Endothelial cell of umbilical vein (primary cell): ENCODE results near the gene PHKA2. TPM values are rescaled to one million over a fixed set of nuclear protein-coding genes. Genes with fewer than 3 reads are reported as not detected.

ENCODE experiments used
- BruUV-seq: library from RNA; stranded (reverse); fragments of 400-500 nt; replicated peaks from 2 replicates; lab custom pipeline; 2021; lab: Mats Ljungman, UMichigan
- CTCF ChIA-PET: fragments of 300-600, 350-600 bp; sonication (Branson Sonifier 250); formaldehyde crosslinking; loops from one replicate; lab custom pipeline; 2021; ENCODE audit warnings: antibody characterized with exemption, inconsistent platforms; lab: Charles Lee
- POLR2A ChIA-PET: fragments of 300-600, 350-600 bp; sonication (Branson Sonifier 250); formaldehyde crosslinking; loops from one replicate; lab custom pipeline; 2021; ENCODE audit warnings: antibody characterized with exemption, inconsistent platforms; lab: Charles Lee
- DNase-seq: peaks from one replicate; pipeline ENCODE4 v3.0.0-alpha.2; 2011; ENCODE audit warnings: low read depth, low spot score
- FAIRE-seq: peaks from 2 replicates; lab custom pipeline; 2011; peaks lifted over from hg19 to GRCh38; lab: Jason Lieb, UNC
- H2AFZ ChIP-seq: 2 replicates; pipeline ENCODE4 v1.6.0; 2012; ENCODE audit warnings: low read depth, low read length, control low read depth, inconsistent platforms
- H3K27ac ChIP-seq: 2 replicates; pipeline ENCODE4 v1.5.1; 2011; ENCODE audit warnings: low read depth, mild to moderate bottlenecking, control low read depth, low read length, moderate library complexity; ENCODE audit not compliant: insufficient read depth
- H3K27me3 ChIP-seq, 2 experiments: 2 replicates each; pipeline versions ENCODE4 v1.6.0 to v1.6.1; 2011; ENCODE audit warnings: low read length in 2 of 2, mixed read lengths in 1 of 2; ENCODE audit not compliant: control insufficient read depth in 2 of 2, insufficient read depth in 2 of 2
- H3K36me3 ChIP-seq, 2 experiments: 2 replicates in 1 of 2; 3 replicates in 1 of 2; pipeline ENCODE4 v1.5.1; 2011; ENCODE audit warnings: low read length in 2 of 2, mild to moderate bottlenecking in 1 of 2, moderate library complexity in 1 of 2; ENCODE audit not compliant: control insufficient read depth in 2 of 2, insufficient read depth in 2 of 2; ENCODE audit errors: extremely low read depth in 1 of 2
- H3K4me1 ChIP-seq: 3 replicates; pipeline ENCODE4 v1.5.1; 2011; ENCODE audit warnings: mild to moderate bottlenecking, low read length; ENCODE audit not compliant: control insufficient read depth, insufficient read depth; ENCODE audit errors: extremely low read depth
- H3K4me2 ChIP-seq: 2 replicates; pipeline ENCODE4 v1.6.1; 2011; ENCODE audit warnings: low read length, control low read depth, mixed read lengths; ENCODE audit not compliant: insufficient read depth
- H3K4me3 ChIP-seq, 3 experiments: fragments of 200-600 bp in 1 of 3; sonication (generic), shearing (Covaris generic) in 1 of 3; replicated peaks in 1 of 3; 2 replicates each; pipeline ENCODE4 v1.5.1; 2011 to 2016; ENCODE audit warnings: control low read depth in 3 of 3, low read length in 3 of 3, mild to moderate bottlenecking in 2 of 3, inconsistent platforms in 1 of 3, low read depth in 1 of 3, moderate library complexity in 1 of 3; ENCODE audit not compliant: insufficient read depth in 1 of 3
- H3K79me2 ChIP-seq: 2 replicates; pipeline ENCODE4 v1.6.0; 2012; ENCODE audit warnings: low read length, inconsistent platforms; ENCODE audit not compliant: control insufficient read depth, insufficient read depth
- H3K9ac ChIP-seq: replicated peaks from 2 replicates; pipeline ENCODE3; 2011; ENCODE audit warnings: low read length, control low read depth; ENCODE audit not compliant: insufficient read depth; ENCODE audit errors: extremely low read depth
- H3K9me1 ChIP-seq: replicated peaks from 3 replicates; pipeline ENCODE4 v1.6.0; 2011; ENCODE audit warnings: mild to moderate bottlenecking, low read length; ENCODE audit not compliant: control insufficient read depth, insufficient read depth; ENCODE audit errors: extremely low read depth
- H3K9me3 ChIP-seq: replicated peaks from 2 replicates; pipeline ENCODE4 v1.5.1; 2012; ENCODE audit warnings: low read length, inconsistent platforms; ENCODE audit not compliant: control insufficient read depth, insufficient read depth
- H4K20me1 ChIP-seq: replicated peaks from 2 replicates; pipeline ENCODE3; 2011; ENCODE audit warnings: mild to moderate bottlenecking, low read length; ENCODE audit not compliant: control insufficient read depth, insufficient read depth; ENCODE audit errors: extremely low read depth
- EZH2 ChIP-seq: IDR thresholded peaks from 2 replicates; pipeline ENCODE4 v1.6.1; 2012; ENCODE audit warnings: borderline replicate concordance, low read depth, mild to moderate bottlenecking, moderate library complexity, low read length, inconsistent platforms; ENCODE audit not compliant: severe bottlenecking
- FOS ChIP-seq: IDR thresholded peaks from 2 replicates; pipeline ENCODE4 v1.6.1; 2011; ENCODE audit warnings: mild to moderate bottlenecking, low read length, moderate library complexity, borderline replicate concordance; ENCODE audit not compliant: insufficient read depth
- GATA2 ChIP-seq: IDR thresholded peaks from 2 replicates; pipeline ENCODE4 v1.7.0; 2011; ENCODE audit warnings: low read depth, mild to moderate bottlenecking, moderate library complexity, mixed read lengths, low read length; ENCODE audit not compliant: insufficient read length, insufficient read depth
- JUN ChIP-seq: IDR thresholded peaks from 2 replicates; pipeline ENCODE4 v1.6.1; 2011; ENCODE audit warnings: borderline replicate concordance, low read depth; ENCODE audit not compliant: insufficient read length, insufficient read depth
- MYC ChIP-seq: IDR thresholded peaks from one replicate; pipeline ENCODE4 v1.6.1; 2011; ENCODE audit warnings: mild to moderate bottlenecking, low read depth, low read length
- POLR2A ChIP-seq: IDR thresholded peaks from 2 replicates; pipeline ENCODE4 v1.6.1; 2012; ENCODE audit warnings: low read depth, mild to moderate bottlenecking, control low read depth, low read length
- POLR2AphosphoS5 ChIP-seq: IDR thresholded peaks from 2 replicates; pipeline ENCODE4 v1.6.1; 2012; ENCODE audit warnings: low read depth, mild to moderate bottlenecking, control low read depth, low read length, moderate library complexity; ENCODE audit not compliant: insufficient read depth
- dilution Hi-C: fragments of 300-500 bp; cut with MboI; formaldehyde crosslinking; loops from one replicate; pipeline ENCODE4 v1.15.0; 2019; ENCODE audit warnings: low sequenced_read_pairs; ENCODE audit not compliant: extremely low pct_ligation_motif_present
- intact Hi-C: fragments of 100-400 bp; cut with micrococcal nuclease; formaldehyde crosslinking; loops from one replicate; pipeline ENCODE4 v1.10.0; 2022
- polyA plus RNA-seq, 4 experiments: library from polyadenylated mRNA; depleted of rRNA in 3 of 4; stranded (reverse) in 3 of 4; unstranded in 1 of 4; fragments of >200 nt; gene quantifications; 2 replicates each; pipeline versions ENCODE4 v1.2.1 to v1.2.3, GENCODE V29; 2011 to 2012; ENCODE audit warnings: missing spikeins in 1 of 4
- total RNA-seq: library from RNA; stranded (reverse); gene quantifications from 2 replicates; pipeline ENCODE4 v1.2.3, GENCODE V29; 2021
- TF ChIP-seq, protein P1 (sequence below): IDR thresholded peaks from 2 replicates; pipeline ENCODE4 v1.6.1; 2011; ENCODE audit not compliant: insufficient read depth, insufficient read length
- TF ChIP-seq, protein P2 (sequence below), 2 donors: IDR thresholded peaks; 1 replicate in 1 of 2; 2 replicates in 1 of 2; pipeline ENCODE4 v1.5.1; 2011; ENCODE audit warnings: low read length in 2 of 2, mild to moderate bottlenecking in 2 of 2, moderate library complexity in 2 of 2, control low read depth in 1 of 2, inconsistent platforms in 1 of 2, low read depth in 1 of 2; ENCODE audit not compliant: insufficient read depth in 1 of 2; ENCODE audit errors: extremely low read depth in 1 of 2

Gene PHKA2
- total and polyA plus RNA-seq, 2 donors (not counting 3 experiments of a cell fraction or from before 2014, with no cell fraction given), result 16.7 to 17.1 TPM

DNA sequence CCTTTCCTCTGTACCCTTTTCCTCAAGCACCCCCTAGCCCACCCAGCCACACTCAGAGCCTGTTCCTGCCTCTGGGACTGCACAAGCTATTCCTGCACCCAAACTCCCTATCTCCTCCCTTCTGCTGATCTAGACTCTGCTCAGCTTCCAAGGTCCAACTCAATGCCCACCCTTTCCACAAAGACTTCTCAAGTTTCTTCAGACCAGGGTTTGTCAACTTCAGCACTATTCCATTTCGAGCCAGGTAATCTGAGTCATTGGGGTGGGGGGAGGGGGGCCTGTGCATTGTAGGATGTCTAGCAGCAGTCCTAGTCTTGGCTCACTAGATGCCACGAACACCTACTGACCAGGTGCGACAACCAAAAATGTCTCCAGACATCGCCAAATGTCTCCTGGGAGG lies 37.3 kb downstream of the PHKA2 start:
- H3K9me3 ChIP-seq, result no peaks in the 10 kb centered on the region
- H3K4me3 ChIP-seq, result no peak overlapping the region
- intact Hi-C loops, result no loop called here
- dilution Hi-C loops, result no loop called here
- H3K27ac ChIP-seq, result no peak overlapping the region
- no peaks in the 10 kb centered on the region for H3K9me1 ChIP-seq
- H3K36me3 ChIP-seq, result no peaks in the 10 kb centered on the region
- no peaks in the 10 kb centered on the region for H3K27me3 ChIP-seq
- H3K79me2 ChIP-seq, result no peaks in the 10 kb centered on the region
- CTCF ChIA-PET, result no interaction called here
- BruUV-seq, result no TSS peak
- H3K9ac ChIP-seq, result no peak overlapping the region
- POLR2A ChIA-PET, result no interaction called here
- H3K4me1 ChIP-seq, result no peaks in the 10 kb centered on the region
- DNase-seq, result no peak
- no peak overlapping the region for H2AFZ ChIP-seq
- no peak overlapping the region for H3K4me2 ChIP-seq
- TF ChIP-seq POLR2AphosphoS5, result no peak
- TF ChIP-seq JUN, result no peak
- TF ChIP-seq GATA2, result no peak
- TF ChIP-seq POLR2A, result no peak
- TF ChIP-seq, protein P1, sequence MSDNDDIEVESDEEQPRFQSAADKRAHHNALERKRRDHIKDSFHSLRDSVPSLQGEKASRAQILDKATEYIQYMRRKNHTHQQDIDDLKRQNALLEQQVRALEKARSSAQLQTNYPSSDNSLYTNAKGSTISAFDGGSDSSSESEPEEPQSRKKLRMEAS, result no peak
- no peak for TF ChIP-seq MYC
- no peak for TF ChIP-seq FOS
- TF ChIP-seq, protein P2, sequence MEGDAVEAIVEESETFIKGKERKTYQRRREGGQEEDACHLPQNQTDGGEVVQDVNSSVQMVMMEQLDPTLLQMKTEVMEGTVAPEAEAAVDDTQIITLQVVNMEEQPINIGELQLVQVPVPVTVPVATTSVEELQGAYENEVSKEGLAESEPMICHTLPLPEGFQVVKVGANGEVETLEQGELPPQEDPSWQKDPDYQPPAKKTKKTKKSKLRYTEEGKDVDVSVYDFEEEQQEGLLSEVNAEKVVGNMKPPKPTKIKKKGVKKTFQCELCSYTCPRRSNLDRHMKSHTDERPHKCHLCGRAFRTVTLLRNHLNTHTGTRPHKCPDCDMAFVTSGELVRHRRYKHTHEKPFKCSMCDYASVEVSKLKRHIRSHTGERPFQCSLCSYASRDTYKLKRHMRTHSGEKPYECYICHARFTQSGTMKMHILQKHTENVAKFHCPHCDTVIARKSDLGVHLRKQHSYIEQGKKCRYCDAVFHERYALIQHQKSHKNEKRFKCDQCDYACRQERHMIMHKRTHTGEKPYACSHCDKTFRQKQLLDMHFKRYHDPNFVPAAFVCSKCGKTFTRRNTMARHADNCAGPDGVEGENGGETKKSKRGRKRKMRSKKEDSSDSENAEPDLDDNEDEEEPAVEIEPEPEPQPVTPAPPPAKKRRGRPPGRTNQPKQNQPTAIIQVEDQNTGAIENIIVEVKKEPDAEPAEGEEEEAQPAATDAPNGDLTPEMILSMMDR (IDR thresholded peaks at IDR 0.05; ENCODE audit: extremely low read depth in 1 of 2, insufficient read depth in 1 of 2, low read depth in 1 of 2, low read length in 2 of 2), result no peak
- no peak for TF ChIP-seq EZH2
- no peaks in the 10 kb centered on the region for H4K20me1 ChIP-seq
- no peak for FAIRE-seq
